Sigmoid colon (tissue), 7 donors: ENCODE measurements around the gene KIAA1210. TPM values are rescaled to one million over a fixed set of nuclear protein-coding genes. Genes with fewer than 3 reads are reported as not detected.

Experiments used
- DNase-seq: peaks from one replicate; pipeline ENCODE4 v3.0.0-alpha.2; 2019
- H3K27ac ChIP-seq, 4 donors: fragments of 200-600 bp; sonication (generic); one replicate each; pipeline ENCODE4 v1.5.1; 2016 to 2019; ENCODE audit warnings: mild to moderate bottlenecking in 1 of 4
- H3K27me3 ChIP-seq, 3 donors: fragments of 200-600 bp; sonication (generic); one replicate each; pipeline ENCODE4 v1.5.1; 2019; ENCODE audit warnings: mild to moderate bottlenecking in 1 of 3
- H3K36me3 ChIP-seq, 4 donors: fragments of 200-600 bp; sonication (generic); one replicate each; pipeline ENCODE4 v1.5.1; 2016 to 2019
- H3K4me1 ChIP-seq, 4 donors: fragments of 200-600 bp; sonication (generic); one replicate each; pipeline ENCODE4 v1.5.1; 2017 to 2019
- H3K4me3 ChIP-seq, 4 donors: fragments of 200-600 bp; sonication (generic); one replicate each; pipeline ENCODE4 v1.5.1; 2017 to 2019; ENCODE audit warnings: mild to moderate bottlenecking in 2 of 4, moderate library complexity in 1 of 4
- H3K9me3 ChIP-seq, 4 donors: fragments of 200-600 bp in 3 of 4; sonication (generic) in 3 of 4; one replicate each; pipeline versions ENCODE4 v1.5.1 to v1.6.1; 2013 to 2019
- EP300 ChIP-seq, 4 donors: sonication (generic); formaldehyde crosslinking; IDR thresholded peaks; one replicate each; pipeline ENCODE4 v1.6.1; 2017; ENCODE audit warnings: antibody characterized with exemption in 4 of 4
- POLR2A ChIP-seq, 2 donors: fragments of 450-650 bp; IDR thresholded peaks; one replicate each; pipeline ENCODE4 v1.6.1; 2016; ENCODE audit warnings: antibody characterized with exemption in 2 of 2, mild to moderate bottlenecking in 2 of 2, moderate library complexity in 2 of 2
- POLR2AphosphoS5 ChIP-seq, 4 donors: sonication (generic); formaldehyde crosslinking; IDR thresholded peaks; one replicate each; pipeline ENCODE4 v1.6.1; 2017; ENCODE audit warnings: antibody characterized with exemption in 4 of 4
- WGBS, 2 donors: extraction: QIAGEN DNeasy Blood & Tissue Kit; methylation state at CpG; one replicate each; pipeline ENCODE4 v1.1.7; 2013; 5-methylcytosine and 5-hydroxymethylcytosine counted together
- intact Hi-C: fragments of 100-400 bp; cut with DNase I; formaldehyde crosslinking; loops from one replicate; pipeline ENCODE4 v1.15.1; 2023
- polyA plus RNA-seq, 3 donors: library from polyadenylated mRNA; stranded (reverse); fragments of 200-250 nt; gene quantifications; one replicate each; pipeline ENCODE4 v1.2.3, GENCODE V29; 2013
- total RNA-seq, 4 donors: library from RNA; depleted of rRNA; stranded (reverse); fragments of >200 nt; gene quantifications; one replicate each; pipeline ENCODE4 v1.1.0, GENCODE V29; 2016
- TF ChIP-seq, protein P1 (sequence below), 4 experiments: fragments of 450-650 bp in 3 of 4; fragments of 200-600 bp in 1 of 4; IDR thresholded peaks; one replicate each; pipeline ENCODE4 v1.5.1; 2016 to 2019; ENCODE audit warnings: antibody characterized with exemption in 4 of 4, mild to moderate bottlenecking in 3 of 4, moderate library complexity in 2 of 4
- donor health status: healthy with polysubstance abuse.
- donor health status: Bipolar disorder and iron deficiency.
- donor health status: healthy.

KIAA1210 gene
- total and polyA plus RNA-seq, 7 donors = not detected

DNA sequence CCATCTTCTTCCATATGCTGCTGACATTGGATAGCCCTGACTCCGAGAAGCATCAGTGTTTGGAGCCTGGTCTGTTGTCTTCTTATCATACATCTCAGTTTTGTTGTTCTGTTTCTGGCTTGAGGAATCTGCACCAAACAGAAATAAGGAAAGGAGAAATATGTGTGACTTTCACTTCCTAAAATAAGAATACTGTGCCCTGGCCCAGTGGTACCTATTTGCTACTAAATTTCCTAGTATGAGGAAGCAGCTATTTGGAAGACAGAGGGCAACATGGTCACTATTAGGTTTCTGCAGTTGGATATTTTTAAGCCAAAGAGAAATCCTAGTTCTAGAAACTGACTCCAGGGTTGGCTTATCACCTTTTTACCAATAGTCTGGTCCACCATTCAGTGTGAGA, 38.0 kb downstream of the KIAA1210 start:
- H3K27ac ChIP-seq = no peak overlapping the region
- no peaks in the 10 kb centered on the region for H3K27me3 ChIP-seq
- WGBS, 2 donors = 89 to 98% methylated on average over 1 of the region's 1 CpG
- H3K36me3 ChIP-seq = no peaks in the 10 kb centered on the region
- H3K4me3 ChIP-seq = no peak overlapping the region
- no peaks in the 10 kb centered on the region for H3K4me1 ChIP-seq
- no peaks in the 10 kb centered on the region for H3K9me3 ChIP-seq
- TF ChIP-seq POLR2A (IDR thresholded peaks at IDR 0.05) (no peak), EP300 (IDR thresholded peaks at IDR 0.05) (no peak), POLR2AphosphoS5 (IDR thresholded peaks at IDR 0.05) (no peak)
- TF ChIP-seq, protein P1, sequence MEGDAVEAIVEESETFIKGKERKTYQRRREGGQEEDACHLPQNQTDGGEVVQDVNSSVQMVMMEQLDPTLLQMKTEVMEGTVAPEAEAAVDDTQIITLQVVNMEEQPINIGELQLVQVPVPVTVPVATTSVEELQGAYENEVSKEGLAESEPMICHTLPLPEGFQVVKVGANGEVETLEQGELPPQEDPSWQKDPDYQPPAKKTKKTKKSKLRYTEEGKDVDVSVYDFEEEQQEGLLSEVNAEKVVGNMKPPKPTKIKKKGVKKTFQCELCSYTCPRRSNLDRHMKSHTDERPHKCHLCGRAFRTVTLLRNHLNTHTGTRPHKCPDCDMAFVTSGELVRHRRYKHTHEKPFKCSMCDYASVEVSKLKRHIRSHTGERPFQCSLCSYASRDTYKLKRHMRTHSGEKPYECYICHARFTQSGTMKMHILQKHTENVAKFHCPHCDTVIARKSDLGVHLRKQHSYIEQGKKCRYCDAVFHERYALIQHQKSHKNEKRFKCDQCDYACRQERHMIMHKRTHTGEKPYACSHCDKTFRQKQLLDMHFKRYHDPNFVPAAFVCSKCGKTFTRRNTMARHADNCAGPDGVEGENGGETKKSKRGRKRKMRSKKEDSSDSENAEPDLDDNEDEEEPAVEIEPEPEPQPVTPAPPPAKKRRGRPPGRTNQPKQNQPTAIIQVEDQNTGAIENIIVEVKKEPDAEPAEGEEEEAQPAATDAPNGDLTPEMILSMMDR (IDR thresholded peaks at IDR 0.05) = no peak
- intact Hi-C loops = no loop called here
- DNase-seq = no peak

DNA sequence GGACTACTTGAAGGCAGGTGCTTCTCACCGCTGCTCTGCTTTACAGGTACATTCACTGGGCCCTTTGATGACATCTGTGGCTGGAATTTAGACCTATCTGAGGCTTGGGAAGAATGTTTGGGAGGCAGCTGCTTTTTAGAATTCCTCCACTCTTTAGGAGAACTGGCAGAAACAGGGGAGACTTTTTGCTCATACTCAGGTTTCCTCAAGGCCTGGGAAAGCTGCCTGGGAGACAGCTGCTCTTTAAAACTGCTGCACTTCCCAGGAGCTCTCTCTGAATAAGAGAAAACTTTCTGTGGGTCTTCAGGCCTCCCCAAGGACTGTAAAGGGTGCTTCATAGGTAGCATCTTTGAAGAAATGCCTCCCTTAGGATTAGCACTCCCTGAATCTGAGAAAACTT, 40.5 kb downstream of the KIAA1210 start:
- no peak for TF ChIP-seq EP300 (IDR thresholded peaks at IDR 0.05)
- TF ChIP-seq POLR2A (IDR thresholded peaks at IDR 0.05) = no peak
- TF ChIP-seq, protein P1 (IDR thresholded peaks at IDR 0.05) = no peak
- no peak for TF ChIP-seq POLR2AphosphoS5 (IDR thresholded peaks at IDR 0.05)
- WGBS, 2 donors = 95 to 96% methylated on average over 1 of the region's 1 CpG
- Histone ChIP-seq H3K27ac (no peak overlapping the region), H3K4me1 (no peaks in the 10 kb centered on the region), H3K9me3 (no peaks in the 10 kb centered on the region), H3K27me3 (no peaks in the 10 kb centered on the region), H3K36me3 (no peaks in the 10 kb centered on the region), H3K4me3 (no peak overlapping the region)
- DNase-seq = no peak
- intact Hi-C loops = no loop called here

DNA sequence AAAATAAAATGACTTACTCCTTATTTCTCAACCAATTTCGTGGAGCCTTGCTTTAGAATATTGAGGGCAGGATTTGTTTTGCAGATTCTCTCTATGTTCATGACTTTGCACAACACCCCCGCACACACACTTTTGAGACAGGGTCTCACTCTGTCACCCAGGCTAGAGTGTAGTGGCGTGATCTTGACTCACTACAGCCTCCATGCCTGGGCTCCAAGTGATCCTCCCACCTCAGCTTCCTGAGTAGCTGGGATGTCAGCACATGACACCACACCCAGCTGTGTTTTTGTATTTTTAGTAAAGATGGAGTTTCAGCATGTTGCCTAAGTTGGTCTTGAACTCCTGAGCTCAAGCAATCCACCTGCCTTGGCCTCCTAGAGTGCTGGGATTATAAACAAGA, 42.8 kb downstream of the KIAA1210 start:
- Histone ChIP-seq H3K36me3 (no peaks in the 10 kb centered on the region), H3K4me3 (no peak overlapping the region), H3K9me3 (no peaks in the 10 kb centered on the region), H3K27ac (no peak overlapping the region), H3K27me3 (no peaks in the 10 kb centered on the region), H3K4me1 (no peaks in the 10 kb centered on the region)
- no peak for DNase-seq
- intact Hi-C loops = no loop called here
- no peak for TF ChIP-seq POLR2AphosphoS5 (IDR thresholded peaks at IDR 0.05)
- TF ChIP-seq, protein P1 (IDR thresholded peaks at IDR 0.05) = no peak
- TF ChIP-seq POLR2A (IDR thresholded peaks at IDR 0.05) = no peak
- TF ChIP-seq EP300 (IDR thresholded peaks at IDR 0.05) = no peak
- 86 to 90% methylated on average over 3 of the region's 3 CpGs for WGBS, 2 donors

DNA sequence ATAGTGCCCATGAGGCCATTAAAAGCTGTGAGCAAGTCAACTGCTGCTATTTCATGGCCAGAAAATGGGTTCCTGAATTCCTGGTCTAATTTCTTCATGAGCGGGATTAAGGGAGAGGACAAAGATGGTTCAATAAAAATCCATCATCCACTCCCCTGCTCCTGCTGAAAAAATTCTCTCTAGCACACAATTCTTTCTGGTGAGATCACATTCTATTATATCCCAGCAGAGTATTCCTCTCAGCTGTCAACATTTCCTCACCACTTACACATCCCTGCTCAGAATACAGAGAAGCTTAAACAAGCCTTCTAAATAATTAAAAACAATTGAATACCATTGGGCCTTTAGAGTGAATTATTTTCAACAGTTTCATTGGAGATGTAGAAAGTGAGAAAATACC, 45.3 kb downstream of the KIAA1210 start:
- Histone ChIP-seq H3K4me1 (no peaks in the 10 kb centered on the region), H3K36me3 (no peaks in the 10 kb centered on the region), H3K27me3 (no peaks in the 10 kb centered on the region), H3K4me3 (no peak overlapping the region), H3K27ac (no peak overlapping the region), H3K9me3 (no peaks in the 10 kb centered on the region)
- no peak for DNase-seq
- intact Hi-C loops = no loop called here
- WGBS, 2 donors = 88 to 100% methylated on average over 1 of the region's 1 CpG
- TF ChIP-seq POLR2AphosphoS5 (IDR thresholded peaks at IDR 0.05) = no peak
- TF ChIP-seq, protein P1 (IDR thresholded peaks at IDR 0.05) = no peak
- TF ChIP-seq EP300 (IDR thresholded peaks at IDR 0.05) = no peak
- no peak for TF ChIP-seq POLR2A (IDR thresholded peaks at IDR 0.05)

DNA sequence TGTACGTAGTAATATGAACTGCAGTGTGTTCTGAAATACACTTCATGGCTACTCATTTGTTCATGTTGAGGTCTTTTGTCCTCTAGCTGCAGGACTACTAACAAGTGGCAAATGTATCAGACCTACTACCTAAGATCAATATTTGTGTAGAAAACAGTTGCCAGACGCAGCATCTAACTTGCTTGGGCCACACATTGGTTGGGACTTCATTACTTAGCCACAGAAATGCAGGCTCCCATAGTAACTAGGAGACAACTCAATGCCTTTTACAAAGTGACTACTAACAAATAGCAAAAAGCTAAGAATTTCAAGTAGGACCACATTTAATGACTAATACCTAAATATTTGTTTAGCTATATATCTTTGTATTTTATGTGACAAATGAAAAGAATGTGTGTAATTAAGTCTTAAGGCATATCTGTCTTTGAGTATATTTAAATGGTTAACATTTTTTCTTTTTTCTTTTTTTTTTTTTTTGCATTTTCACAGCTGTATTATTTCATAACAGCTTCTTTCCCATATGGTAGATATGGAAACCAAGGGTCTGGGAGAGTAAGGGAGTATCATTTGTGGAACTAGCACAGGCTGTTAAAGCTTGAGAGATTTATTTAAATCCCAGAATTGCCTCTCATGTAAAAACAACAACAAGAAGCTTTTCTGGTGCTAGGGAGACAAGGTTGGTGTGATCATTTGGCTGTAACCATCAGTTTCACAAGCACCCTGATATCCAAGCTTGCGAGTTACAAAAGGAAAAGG, 52.2 kb downstream of the KIAA1210 start:
- Histone ChIP-seq H3K27me3 (no peaks in the 10 kb centered on the region), H3K27ac (no peak overlapping the region), H3K36me3 (no peaks in the 10 kb centered on the region), H3K4me1 (no peaks in the 10 kb centered on the region), H3K4me3 (no peak overlapping the region), H3K9me3 (no peaks in the 10 kb centered on the region)
- no peak for DNase-seq
- no peak for TF ChIP-seq POLR2A (IDR thresholded peaks at IDR 0.05)
- TF ChIP-seq, protein P1 (IDR thresholded peaks at IDR 0.05) = no peak
- no peak for TF ChIP-seq EP300 (IDR thresholded peaks at IDR 0.05)
- TF ChIP-seq POLR2AphosphoS5 (IDR thresholded peaks at IDR 0.05) = no peak
- intact Hi-C loops = no loop called here
- WGBS, 2 donors = 89 to 92% methylated on average over 3 of the region's 3 CpGs
